OCI-LY1 (cell line): ENCODE measurements around the gene MBD3L3.

Experiments used
- H2AFZ ChIP-seq: fragments of 200-600 bp; sonication (generic), shearing (Covaris generic); 2 replicates; pipeline ENCODE4 v1.6.0; 2014; ENCODE audit warnings: antibody characterized with exemption, mild to moderate bottlenecking, low read length
- H3F3A ChIP-seq: fragments of 200-600 bp; sonication (generic), shearing (Covaris generic); 2 replicates; pipeline ENCODE4 v1.6.0; 2014; ENCODE audit warnings: mild to moderate bottlenecking, antibody characterized with exemption, low read length, moderate library complexity; ENCODE audit not compliant: insufficient read depth
- H3K27ac ChIP-seq: fragments of 200-600 bp; sonication (generic); 2 replicates; pipeline ENCODE4 v1.5.1; 2014; ENCODE audit warnings: low read length, mixed run types, mild to moderate bottlenecking, low read depth; ENCODE audit not compliant: poor library complexity, severe bottlenecking
- H3K27me3 ChIP-seq: fragments of 200-600 bp; sonication (generic); 2 replicates; pipeline ENCODE4 v1.6.0; 2014; ENCODE audit warnings: antibody characterized with exemption, mild to moderate bottlenecking, low read length, moderate library complexity; ENCODE audit not compliant: insufficient read depth
- H3K36me3 ChIP-seq: fragments of 200-600 bp; sonication (generic); 2 replicates; pipeline ENCODE4 v1.6.1; 2014; ENCODE audit warnings: mild to moderate bottlenecking, antibody characterized with exemption, low read length, moderate library complexity, mixed read lengths; ENCODE audit not compliant: insufficient read depth
- H3K4me1 ChIP-seq: fragments of 200-600 bp; sonication (generic); 2 replicates; pipeline ENCODE4 v1.5.1; 2014; ENCODE audit warnings: mild to moderate bottlenecking, low read length, moderate library complexity; ENCODE audit not compliant: insufficient read depth, severe bottlenecking
- H3K4me2 ChIP-seq: fragments of 200-600 bp; sonication (generic), shearing (Covaris generic); 2 replicates; pipeline ENCODE4 v1.6.1; 2014; ENCODE audit warnings: low read length
- H3K4me3 ChIP-seq: fragments of 200-600 bp; sonication (generic); 2 replicates; pipeline ENCODE4 v1.5.1; 2014; ENCODE audit warnings: low read length, low read depth, mild to moderate bottlenecking, mixed read lengths; ENCODE audit not compliant: poor library complexity, severe bottlenecking
- H3K79me2 ChIP-seq: fragments of 200-600 bp; shearing (Covaris generic); 2 replicates; pipeline ENCODE4 v1.6.1; 2016; ENCODE audit warnings: mixed run types, low read length, mixed read lengths; ENCODE audit not compliant: insufficient read depth
- H3K9ac ChIP-seq: fragments of 200-600 bp; sonication (generic), shearing (Covaris generic); 2 replicates; pipeline ENCODE4 v1.6.1; 2014; ENCODE audit warnings: mild to moderate bottlenecking, low read length, mixed read lengths
- H3K9me2 ChIP-seq: fragments of 200-600 bp; sonication (generic), shearing (Covaris generic); 2 replicates; pipeline ENCODE4 v1.6.1; 2014; ENCODE audit warnings: low read depth, mild to moderate bottlenecking, low read length, mixed read lengths
- H3K9me3 ChIP-seq: fragments of 200-600 bp; shearing (Covaris generic); 2 replicates; pipeline ENCODE4 v1.6.1; 2014; ENCODE audit warnings: low read length, mixed read lengths
- H4K20me1 ChIP-seq: fragments of 200-600 bp; sonication (generic), shearing (Covaris generic); 2 replicates; pipeline ENCODE4 v1.6.0; 2016; ENCODE audit warnings: mild to moderate bottlenecking, low read length; ENCODE audit not compliant: insufficient read depth
- EZH2 ChIP-seq: fragments of 200-600 bp; sonication (generic), shearing (Covaris generic); IDR thresholded peaks from 2 replicates; pipeline ENCODE4 v1.8.0; 2017; ENCODE audit warnings: borderline replicate concordance, mixed run types, mild to moderate bottlenecking, antibody characterized with exemption, low read length, moderate library complexity, mixed read lengths
- TF ChIP-seq, protein P1 (sequence below): fragments of 200-600 bp; sonication (generic), shearing (Covaris generic); IDR thresholded peaks from 2 replicates; pipeline ENCODE4 v1.5.1; 2017; ENCODE audit warnings: mild to moderate bottlenecking, antibody characterized with exemption, low read length, moderate library complexity, mixed read lengths

Gene MBD3L3

DNA sequence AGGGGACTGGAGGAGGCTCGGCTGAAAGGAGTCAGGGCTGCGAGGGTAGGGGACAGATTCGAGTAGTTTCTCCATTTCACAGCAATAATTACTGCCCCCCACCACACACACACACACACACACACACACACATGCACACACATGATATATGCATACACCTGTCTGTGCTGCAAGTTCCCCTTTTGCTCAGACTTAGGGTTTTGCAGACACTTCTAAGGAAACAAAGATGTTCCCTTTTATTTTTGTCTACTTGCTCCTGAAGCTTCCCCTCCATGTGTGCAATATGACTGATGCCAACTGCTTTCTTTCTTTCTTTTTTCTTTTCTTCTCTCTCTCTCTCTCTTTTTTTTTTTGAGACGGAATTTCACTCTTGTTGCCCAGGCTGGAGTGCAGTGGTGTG is 50.6 kb downstream of the MBD3L3 start:
- H3K9ac ChIP-seq = no peak overlapping the region
- H3K4me3 ChIP-seq = no peak overlapping the region
- no peaks in the 10 kb centered on the region for H4K20me1 ChIP-seq
- 0 out of 2 replicates have a peak, but pooled peaks cover 5% of the 10 kb centered on the region for H3K27me3 ChIP-seq
- no peaks in the 10 kb centered on the region for H3F3A ChIP-seq
- no peaks in the 10 kb centered on the region for H3K9me2 ChIP-seq
- no peaks in the 10 kb centered on the region for H3K79me2 ChIP-seq
- no peak for TF ChIP-seq EZH2
- TF ChIP-seq, protein P1, sequence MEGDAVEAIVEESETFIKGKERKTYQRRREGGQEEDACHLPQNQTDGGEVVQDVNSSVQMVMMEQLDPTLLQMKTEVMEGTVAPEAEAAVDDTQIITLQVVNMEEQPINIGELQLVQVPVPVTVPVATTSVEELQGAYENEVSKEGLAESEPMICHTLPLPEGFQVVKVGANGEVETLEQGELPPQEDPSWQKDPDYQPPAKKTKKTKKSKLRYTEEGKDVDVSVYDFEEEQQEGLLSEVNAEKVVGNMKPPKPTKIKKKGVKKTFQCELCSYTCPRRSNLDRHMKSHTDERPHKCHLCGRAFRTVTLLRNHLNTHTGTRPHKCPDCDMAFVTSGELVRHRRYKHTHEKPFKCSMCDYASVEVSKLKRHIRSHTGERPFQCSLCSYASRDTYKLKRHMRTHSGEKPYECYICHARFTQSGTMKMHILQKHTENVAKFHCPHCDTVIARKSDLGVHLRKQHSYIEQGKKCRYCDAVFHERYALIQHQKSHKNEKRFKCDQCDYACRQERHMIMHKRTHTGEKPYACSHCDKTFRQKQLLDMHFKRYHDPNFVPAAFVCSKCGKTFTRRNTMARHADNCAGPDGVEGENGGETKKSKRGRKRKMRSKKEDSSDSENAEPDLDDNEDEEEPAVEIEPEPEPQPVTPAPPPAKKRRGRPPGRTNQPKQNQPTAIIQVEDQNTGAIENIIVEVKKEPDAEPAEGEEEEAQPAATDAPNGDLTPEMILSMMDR = no peak
- no peak overlapping the region for H3K27ac ChIP-seq
- no peak overlapping the region for H2AFZ ChIP-seq
- H3K4me2 ChIP-seq = no peak overlapping the region
- no peaks in the 10 kb centered on the region for H3K9me3 ChIP-seq
- H3K36me3 ChIP-seq = no peaks in the 10 kb centered on the region; the same call in 1 of the 2 replicates
- no peaks in the 10 kb centered on the region for H3K4me1 ChIP-seq
